ENCODE measurements around the gene MPP3.

GRCh38 chr17:43758086-43758485 lies 74.9 kb downstream of the MPP3 start:
- TF ChIP-seq MYC (IDR thresholded peaks at IDR 0.05; ENCODE audit: insufficient read depth, insufficient read length, insufficient replicate concordance, low read length, severe bottlenecking), result no peak
- TF ChIP-seq CHD2 (IDR thresholded peaks at IDR 0.05; ENCODE audit: borderline replicate concordance, low read depth, low read length), result no peak
- TF ChIP-seq EZH2 (IDR thresholded peaks at IDR 0.05; ENCODE audit: borderline replicate concordance, control insufficient read depth, low read depth, low read length), result no peak
- no peak for TF ChIP-seq BCL11A (IDR thresholded peaks at IDR 0.05; ENCODE audit: low read depth, low read length)
- TF ChIP-seq NRF1 (conservative IDR thresholded peaks at IDR 0.05; ENCODE audit: low read depth, low read length), result no peak
- no peak for TF ChIP-seq CTCF (IDR thresholded peaks at IDR 0.05 in 2 of 3, conservative IDR thresholded peaks at IDR 0.05 in 1 of 3; ENCODE audit: control insufficient read depth in 2 of 3, extremely low read depth in 1 of 3, insufficient read depth in 1 of 3, low read depth in 3 of 3, low read length in 3 of 3)
- no peak for TF ChIP-seq FOS (IDR thresholded peaks at IDR 0.05; ENCODE audit: borderline replicate concordance, extremely low read depth, insufficient read length)
- no peak for TF ChIP-seq IRF3 (IDR thresholded peaks at IDR 0.05)
- no peak for TF ChIP-seq CUX1 (IDR thresholded peaks at IDR 0.05; ENCODE audit: insufficient replicate concordance, low read depth, low read length)
- no peak for TF ChIP-seq POLR2A (IDR thresholded peaks at IDR 0.05; ENCODE audit: low read depth, low read length)

Measured in GM12878 (cell line).